ENCODE results near the gene SUSD5.

Gene SUSD5

GRCh38 chr3:33124638-33125037 is 94.0 kb downstream of the SUSD5 start:
- Histone ChIP-seq H3F3A (ENCODE audit: insufficient read depth) (no peaks in the 10 kb centered on the region), H3K9me3 (ENCODE audit: insufficient read depth, low read length) (no peaks in the 10 kb centered on the region)

GRCh38 chr3:33122991-33123390 is 95.6 kb downstream of the SUSD5 start:
- Histone ChIP-seq H4K20me1 (ENCODE audit: low read depth, low read length) (no peaks in the 10 kb centered on the region), H3K27me3 (ENCODE audit: low read length) (no peaks in the 10 kb centered on the region), H3K4me2 (ENCODE audit: low read depth, low read length, poor library complexity, severe bottlenecking) (no peak overlapping the region), H2AFZ (ENCODE audit: low read depth, low read length, severe bottlenecking) (no peak overlapping the region), H3K9me3 (ENCODE audit: insufficient read depth, low read length) (no peaks in the 10 kb centered on the region), H3F3A (ENCODE audit: insufficient read depth) (no peaks in the 10 kb centered on the region), H3K36me3 (ENCODE audit: low read length) (no peaks in the 10 kb centered on the region), H3K9me2 (replicated peaks; ENCODE audit: insufficient read depth, low read length) (no peaks in the 10 kb centered on the region), H3K4me3 (ENCODE audit: insufficient read depth, low read length, poor library complexity, severe bottlenecking) (no peak overlapping the region), H3K27ac (ENCODE audit: low read depth, low read length) (no peak overlapping the region), H3K79me2 (ENCODE audit: insufficient read depth, low read length) (no peaks in the 10 kb centered on the region), H3K9ac (ENCODE audit: low read length) (no peak overlapping the region)
- TF ChIP-seq EZH2phosphoT487 (conservative IDR thresholded peaks at IDR 0.05; ENCODE audit: low read length) = no peak
- TF ChIP-seq, protein P1, sequence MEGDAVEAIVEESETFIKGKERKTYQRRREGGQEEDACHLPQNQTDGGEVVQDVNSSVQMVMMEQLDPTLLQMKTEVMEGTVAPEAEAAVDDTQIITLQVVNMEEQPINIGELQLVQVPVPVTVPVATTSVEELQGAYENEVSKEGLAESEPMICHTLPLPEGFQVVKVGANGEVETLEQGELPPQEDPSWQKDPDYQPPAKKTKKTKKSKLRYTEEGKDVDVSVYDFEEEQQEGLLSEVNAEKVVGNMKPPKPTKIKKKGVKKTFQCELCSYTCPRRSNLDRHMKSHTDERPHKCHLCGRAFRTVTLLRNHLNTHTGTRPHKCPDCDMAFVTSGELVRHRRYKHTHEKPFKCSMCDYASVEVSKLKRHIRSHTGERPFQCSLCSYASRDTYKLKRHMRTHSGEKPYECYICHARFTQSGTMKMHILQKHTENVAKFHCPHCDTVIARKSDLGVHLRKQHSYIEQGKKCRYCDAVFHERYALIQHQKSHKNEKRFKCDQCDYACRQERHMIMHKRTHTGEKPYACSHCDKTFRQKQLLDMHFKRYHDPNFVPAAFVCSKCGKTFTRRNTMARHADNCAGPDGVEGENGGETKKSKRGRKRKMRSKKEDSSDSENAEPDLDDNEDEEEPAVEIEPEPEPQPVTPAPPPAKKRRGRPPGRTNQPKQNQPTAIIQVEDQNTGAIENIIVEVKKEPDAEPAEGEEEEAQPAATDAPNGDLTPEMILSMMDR (IDR thresholded peaks at IDR 0.05; ENCODE audit: insufficient read depth, low read length, poor library complexity, severe bottlenecking) = no peak

More at GRCh38 chr3:33124638-33125037, 94.0 kb downstream of the SUSD5 start:
- Histone ChIP-seq H3K27me3 (ENCODE audit: low read length) (no peaks in the 10 kb centered on the region), H3K4me2 (ENCODE audit: low read depth, low read length, poor library complexity, severe bottlenecking) (no peak overlapping the region), H3K4me3 (ENCODE audit: insufficient read depth, low read length, poor library complexity, severe bottlenecking) (no peak overlapping the region), H3K79me2 (ENCODE audit: insufficient read depth, low read length) (no peaks in the 10 kb centered on the region), H3K9me2 (replicated peaks; ENCODE audit: insufficient read depth, low read length) (no peaks in the 10 kb centered on the region), H3K9ac (ENCODE audit: low read length) (no peak overlapping the region), H3K27ac (ENCODE audit: low read depth, low read length) (no peak overlapping the region), H2AFZ (ENCODE audit: low read depth, low read length, severe bottlenecking) (no peak overlapping the region), H3K36me3 (ENCODE audit: low read length) (no peaks in the 10 kb centered on the region), H4K20me1 (ENCODE audit: low read depth, low read length) (no peaks in the 10 kb centered on the region)
- no peak for TF ChIP-seq EZH2phosphoT487 (conservative IDR thresholded peaks at IDR 0.05; ENCODE audit: low read length)
- TF ChIP-seq, protein P1 (IDR thresholded peaks at IDR 0.05; ENCODE audit: insufficient read depth, low read length, poor library complexity, severe bottlenecking) = no peak

- Histone ChIP-seq H3K4me3 (ENCODE audit: insufficient read depth, low read length, poor library complexity, severe bottlenecking) (no peak overlapping the region), H3K4me2 (ENCODE audit: low read depth, low read length, poor library complexity, severe bottlenecking) (no peak overlapping the region), H3K27me3 (ENCODE audit: low read length) (no peaks in the 10 kb centered on the region), H3K79me2 (ENCODE audit: insufficient read depth, low read length) (no peaks in the 10 kb centered on the region), H3K9ac (ENCODE audit: low read length) (no peak overlapping the region), H3K9me3 (ENCODE audit: insufficient read depth, low read length) (no peaks in the 10 kb centered on the region), H3K9me2 (replicated peaks; ENCODE audit: insufficient read depth, low read length) (no peaks in the 10 kb centered on the region), H3K36me3 (ENCODE audit: low read length) (no peaks in the 10 kb centered on the region), H2AFZ (ENCODE audit: low read depth, low read length, severe bottlenecking) (no peak overlapping the region), H4K20me1 (ENCODE audit: low read depth, low read length) (no peaks in the 10 kb centered on the region), H3F3A (ENCODE audit: insufficient read depth) (peaks cover 10% of the 10 kb centered on the region; the same call in 1 of the 2 replicates), H3K27ac (ENCODE audit: low read depth, low read length) (no peak overlapping the region)
- TF ChIP-seq EZH2phosphoT487 (conservative IDR thresholded peaks at IDR 0.05; ENCODE audit: low read length) = no peak
- TF ChIP-seq, protein P1 (IDR thresholded peaks at IDR 0.05; ENCODE audit: insufficient read depth, low read length, poor library complexity, severe bottlenecking) = no peak
These were observed 98.7 kb downstream of the SUSD5 start for GRCh38 chr3:33119891-33120290.

Data from SU-DHL-6 (cell line).